Bone marrow (tissue), 2 donors: Measurements from ENCODE around the gene SYS1.
"Not testable (repeated sequence)": the region's sequence is repeated elsewhere in the genome, so short reads cannot be mapped to it uniquely, and the experiment has no call there.

ENCODE experiments used
- DNase-seq, 2 donors: peaks; one replicate each; lab custom pipeline; 2025; lab: John Stamatoyannopoulos, UW

Gene SYS1

DNA sequence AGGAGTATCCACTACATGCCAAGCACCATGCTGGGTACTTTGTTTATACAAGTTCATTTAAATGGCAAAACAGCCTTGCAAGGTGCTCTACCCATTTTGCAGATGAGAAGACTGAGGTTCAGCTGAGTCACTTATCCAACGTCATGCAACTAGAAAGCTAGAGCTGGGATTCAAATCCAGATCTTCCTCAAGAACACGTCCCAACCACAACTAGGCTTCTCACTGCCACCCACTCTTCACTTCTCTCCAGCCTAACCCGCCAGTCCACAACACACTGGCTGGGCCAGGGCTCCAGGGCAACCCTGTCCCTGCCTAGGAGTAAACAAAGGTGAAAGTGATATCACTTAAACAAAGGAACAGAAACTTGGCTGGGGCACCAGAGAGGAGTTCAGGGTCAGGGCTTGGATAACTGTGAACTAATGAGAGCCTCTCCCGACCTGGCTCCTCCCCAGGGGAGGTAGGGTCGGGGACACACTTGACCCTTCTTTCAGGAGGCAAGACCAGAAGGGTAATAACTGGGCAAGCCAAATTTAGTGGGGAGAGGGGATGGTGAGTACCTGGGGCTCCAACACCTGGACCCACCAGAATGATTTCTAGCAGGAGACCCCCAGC is 22.6 kb upstream of the SYS1 start:
- DNase-seq = no peak

GRCh38 chr20:45340951-45341350 is 22.0 kb upstream of the SYS1 start:
- no peak for DNase-seq

GRCh38 chr20:45341579-45341938 is 21.4 kb upstream of the SYS1 start:
- DNase-seq = no peak

GRCh38 chr20:45341939-45342854 is 20.8 kb upstream of the SYS1 start:
- no peak for DNase-seq

- DNase-seq = no peak
Observed at GRCh38 chr20:45342855-45343531, 20.0 kb upstream of the SYS1 start.

DNA sequence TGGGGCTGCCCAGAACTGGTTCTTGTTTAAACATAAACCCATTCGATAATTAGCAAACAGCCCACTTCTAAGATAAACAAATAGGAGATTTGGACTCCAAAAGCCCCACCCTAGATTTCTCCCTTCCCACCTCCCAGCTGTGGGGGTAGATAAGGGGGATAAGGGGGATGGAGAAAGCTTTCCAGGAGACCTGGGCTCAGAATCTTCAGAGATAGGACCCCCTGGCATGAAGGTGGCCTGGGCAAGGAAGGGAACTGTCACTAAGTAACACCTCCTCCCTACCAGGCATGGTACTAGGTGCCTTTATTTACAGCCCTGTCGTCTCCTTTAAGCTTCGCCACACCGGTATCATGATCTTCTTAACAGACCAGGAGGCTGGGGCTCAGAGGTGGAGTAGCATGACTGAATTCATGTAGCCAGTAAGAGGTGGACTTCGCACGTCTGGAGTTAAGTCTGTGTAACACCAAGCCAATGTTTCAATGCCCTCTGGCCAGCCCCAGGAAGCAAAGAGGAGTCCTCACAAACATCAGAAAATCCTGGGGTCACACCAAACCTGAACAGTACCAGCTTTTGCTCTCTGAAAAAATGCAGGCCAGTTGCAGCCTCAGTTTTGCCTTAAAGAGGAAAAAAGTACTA is 19.3 kb upstream of the SYS1 start:
- no peak for DNase-seq

DNA sequence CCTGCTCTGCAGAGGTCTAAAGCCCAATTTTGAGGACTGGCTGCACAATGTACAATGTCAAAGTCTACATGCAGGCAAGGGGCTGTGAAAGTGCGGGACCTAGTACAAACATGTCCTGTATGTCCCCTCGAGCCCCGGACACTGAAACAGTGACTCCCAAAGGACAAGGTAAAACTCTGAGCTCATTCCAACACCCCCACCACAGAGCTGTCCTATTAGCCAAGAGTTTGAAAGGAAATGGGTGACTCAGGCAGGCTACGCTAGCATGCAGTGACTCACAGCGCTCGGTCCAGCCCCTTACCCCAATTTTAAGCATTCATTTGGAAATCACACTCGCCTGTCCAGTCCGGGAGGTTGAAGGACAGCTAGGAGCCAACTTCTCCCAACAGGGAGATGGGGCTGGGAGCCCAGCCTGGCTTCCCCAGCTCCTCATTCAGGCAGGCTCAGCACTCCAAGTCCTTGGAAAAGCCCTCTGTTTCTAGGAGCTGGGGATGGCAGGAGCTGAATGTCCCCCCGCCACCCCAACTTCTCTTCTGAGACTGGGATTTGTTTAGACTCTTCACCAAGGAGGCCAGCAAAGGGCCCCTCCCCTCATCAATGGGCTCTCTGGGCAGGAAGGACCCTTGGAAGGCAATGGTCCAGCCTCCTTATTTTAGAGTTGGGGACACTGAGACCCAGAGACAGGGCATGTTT is 18.6 kb upstream of the SYS1 start:
- peak in 1 of 2 donors; percentile 24 for DNase-seq

- no peak for DNase-seq
Observed at GRCh38 chr20:45345104-45345936, 17.6 kb upstream of the SYS1 start.

DNA sequence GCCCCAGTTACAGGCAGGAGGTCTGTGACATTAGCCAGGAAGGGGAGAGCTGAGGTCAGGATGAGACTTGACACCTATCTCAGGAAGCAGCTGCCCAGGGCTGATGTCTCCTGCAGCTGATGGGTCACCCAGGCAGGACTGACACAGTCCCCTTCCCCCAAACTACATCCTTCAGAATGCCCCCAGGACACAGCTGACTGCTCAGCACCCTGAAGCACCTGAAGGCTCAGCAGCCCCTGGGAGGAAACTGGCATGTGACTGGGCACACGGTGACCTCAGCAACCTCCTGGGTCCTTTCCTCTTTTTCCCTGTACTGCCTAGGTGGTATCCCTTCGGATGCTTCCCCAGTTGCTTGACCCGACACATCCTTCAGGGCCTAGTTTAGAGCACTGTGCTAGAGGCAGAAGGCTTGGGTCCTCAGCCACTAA is 16.7 kb upstream of the SYS1 start:
- DNase-seq = no peak

- DNase-seq = no peak
Observed at GRCh38 chr20:45346851-45347250, 16.1 kb upstream of the SYS1 start.

- DNase-seq = no peak
Observed at GRCh38 chr20:45347297-45347935, 15.5 kb upstream of the SYS1 start.

DNA sequence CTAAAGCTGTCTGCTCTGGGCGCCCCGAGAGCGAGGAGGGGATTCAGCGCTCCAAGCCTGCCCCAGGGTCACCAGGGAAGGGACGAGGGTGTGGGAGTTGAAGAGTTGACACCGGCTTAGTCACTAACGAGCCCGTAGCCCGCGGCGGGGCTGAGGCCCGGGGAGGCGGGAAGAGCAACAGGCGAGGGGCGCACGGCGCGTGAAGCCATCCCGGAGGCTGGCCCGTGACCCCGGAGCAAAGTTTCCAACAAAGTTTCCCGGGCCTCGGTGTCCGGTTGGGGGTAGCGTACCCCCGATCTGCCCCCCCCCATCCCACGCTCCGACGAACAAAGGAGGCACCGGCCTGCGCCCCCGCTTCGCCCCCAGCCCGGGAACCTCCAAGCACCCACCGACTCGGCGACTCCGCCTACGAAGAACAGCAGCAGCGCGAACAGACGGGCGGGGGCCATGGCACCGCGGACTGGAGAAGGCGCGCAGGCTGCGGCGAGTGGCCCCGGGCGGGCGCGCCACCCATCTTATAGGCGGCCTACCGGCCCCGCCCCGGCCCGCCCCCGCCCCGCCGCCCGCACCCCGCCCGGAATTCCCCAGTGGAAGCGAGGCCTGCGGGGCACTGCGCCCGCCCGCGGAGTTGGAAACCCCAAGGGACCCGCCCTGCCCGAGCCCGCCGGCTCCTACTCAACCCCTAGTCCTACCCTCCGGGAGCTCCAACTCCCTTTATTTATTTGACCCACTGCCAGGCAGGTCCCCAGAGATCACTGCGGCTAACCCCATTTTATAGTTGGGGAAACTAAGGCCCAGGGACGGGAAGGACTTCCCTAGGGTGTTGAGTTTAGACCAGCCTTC is 14.8 kb upstream of the SYS1 start, which contains the start of gene SDC4:
Gene SDC4 (minus strand): TSS at position 489 of the 843 bp plus-strand sequence. CDS start 40 bp downstream, at position 449.
- DNase-seq = peak in 1 of 2 donors; percentile 67

GRCh38 chr20:45350217-45350616 is 12.7 kb upstream of the SYS1 start:
- DNase-seq = no peak

GRCh38 chr20:45350795-45351194 is 12.2 kb upstream of the SYS1 start:
- DNase-seq = not testable (repeated sequence)

- DNase-seq = no peak
Observed at GRCh38 chr20:45352729-45353128, 10.2 kb upstream of the SYS1 start.

DNA sequence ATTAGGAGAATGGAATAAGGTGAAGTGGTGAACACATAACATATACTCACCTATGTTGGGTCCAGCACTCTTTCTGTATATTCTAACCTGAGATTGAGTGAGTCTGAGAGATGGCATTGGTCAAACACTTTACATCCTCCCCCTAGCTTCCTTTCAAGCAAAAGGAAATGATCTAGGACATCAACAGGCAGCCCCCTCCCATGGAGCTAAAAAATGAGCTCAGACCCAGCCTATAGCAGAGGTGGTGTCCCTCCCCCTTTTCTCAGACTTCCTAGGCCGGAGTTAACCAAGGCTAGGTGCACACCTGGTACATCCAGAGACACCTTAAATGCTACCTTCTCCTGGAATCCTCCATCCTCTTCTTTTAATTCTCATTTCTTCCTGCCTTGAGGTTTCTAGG is 9.2 kb upstream of the SYS1 start:
- no peak for DNase-seq

DNA sequence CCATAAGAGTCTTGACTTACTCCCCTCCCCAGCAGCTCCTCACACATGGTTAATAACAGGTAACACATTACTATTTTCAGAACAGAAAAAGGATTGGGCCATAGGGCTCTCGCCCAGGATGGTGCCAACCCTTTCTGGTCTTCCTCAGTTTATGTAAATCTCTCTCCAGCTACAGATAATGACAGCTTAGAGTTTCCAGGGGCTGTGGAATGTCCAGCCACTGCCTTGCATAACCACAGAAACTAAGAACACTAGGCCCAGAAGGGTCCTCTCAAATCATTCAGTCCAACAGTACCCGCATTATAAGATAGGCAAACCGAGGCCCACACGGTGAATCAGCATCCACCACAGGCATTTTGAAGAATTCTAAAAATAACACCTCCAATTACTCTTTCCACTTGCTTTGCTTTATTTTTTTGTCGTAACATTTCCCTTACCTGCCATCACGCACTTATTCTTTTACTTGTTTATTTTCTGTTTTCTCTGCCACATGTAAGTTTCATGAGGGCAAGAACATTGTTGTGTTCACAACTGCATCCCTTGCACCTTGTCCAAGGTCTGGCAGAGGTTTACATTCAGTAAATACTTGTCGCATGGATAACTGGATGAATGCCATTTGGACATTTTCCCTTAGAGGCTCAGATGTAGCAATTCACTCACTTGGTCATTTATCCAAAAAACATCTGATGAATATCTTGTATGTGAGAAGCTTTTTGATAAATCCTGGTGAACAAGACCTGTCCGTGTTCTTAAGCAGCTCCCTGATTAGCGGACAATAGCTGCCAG is 8.3 kb upstream of the SYS1 start:
- DNase-seq = no peak
